Measurements from ENCODE around the gene GP5. TPM values are rescaled to one million over a fixed set of nuclear protein-coding genes. Genes with fewer than 3 reads are reported as not detected.
A peak's percentile ranks its signal among the peaks of the same experiment; 100 is the strongest.

Gene GP5
- total RNA-seq, 1 donor from 2014 or later = 0.11 TPM

- H3K27ac Mint-ChIP-seq = no peak overlapping the region
- no peak overlapping the region for H3K4me3 Mint-ChIP-seq
- H3K4me1 Mint-ChIP-seq = peaks cover 8% of the 10 kb centered on the region
- TF ChIP-seq, protein P1, sequence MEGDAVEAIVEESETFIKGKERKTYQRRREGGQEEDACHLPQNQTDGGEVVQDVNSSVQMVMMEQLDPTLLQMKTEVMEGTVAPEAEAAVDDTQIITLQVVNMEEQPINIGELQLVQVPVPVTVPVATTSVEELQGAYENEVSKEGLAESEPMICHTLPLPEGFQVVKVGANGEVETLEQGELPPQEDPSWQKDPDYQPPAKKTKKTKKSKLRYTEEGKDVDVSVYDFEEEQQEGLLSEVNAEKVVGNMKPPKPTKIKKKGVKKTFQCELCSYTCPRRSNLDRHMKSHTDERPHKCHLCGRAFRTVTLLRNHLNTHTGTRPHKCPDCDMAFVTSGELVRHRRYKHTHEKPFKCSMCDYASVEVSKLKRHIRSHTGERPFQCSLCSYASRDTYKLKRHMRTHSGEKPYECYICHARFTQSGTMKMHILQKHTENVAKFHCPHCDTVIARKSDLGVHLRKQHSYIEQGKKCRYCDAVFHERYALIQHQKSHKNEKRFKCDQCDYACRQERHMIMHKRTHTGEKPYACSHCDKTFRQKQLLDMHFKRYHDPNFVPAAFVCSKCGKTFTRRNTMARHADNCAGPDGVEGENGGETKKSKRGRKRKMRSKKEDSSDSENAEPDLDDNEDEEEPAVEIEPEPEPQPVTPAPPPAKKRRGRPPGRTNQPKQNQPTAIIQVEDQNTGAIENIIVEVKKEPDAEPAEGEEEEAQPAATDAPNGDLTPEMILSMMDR (IDR thresholded peaks at IDR 0.05; ENCODE audit: unreplicated experiment) = no peak
- H3K9me3 Mint-ChIP-seq = no peaks in the 10 kb centered on the region
- H3K27me3 Mint-ChIP-seq (ENCODE audit: low read depth) = peaks cover 21% of the 10 kb centered on the region
- H3K36me3 Mint-ChIP-seq = no peaks in the 10 kb centered on the region
- DNase-seq (ENCODE audit: low spot score in 2 of 2, unreplicated experiment in 2 of 2) = no peak
Measured at GRCh38 chr3:194377708-194378107, 21.4 kb downstream of the GP5 start.

DNA sequence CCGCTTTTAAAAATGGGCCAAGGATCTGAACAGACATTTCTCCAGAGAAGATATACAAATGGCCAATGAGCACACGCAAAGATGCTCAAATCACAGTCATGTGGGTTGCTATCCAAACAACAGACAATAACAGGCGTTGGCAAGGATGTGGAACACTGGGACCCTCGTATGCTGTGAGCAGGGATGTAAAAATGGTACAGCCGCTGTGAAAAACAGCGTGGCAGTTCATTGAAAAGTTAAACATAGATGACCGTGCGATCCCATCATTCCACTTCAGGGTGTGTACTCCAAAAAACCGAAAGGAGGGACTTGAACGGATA, 22.9 kb downstream of the GP5 start:
- H3K4me3 Mint-ChIP-seq = no peak overlapping the region
- TF ChIP-seq, protein P1 (IDR thresholded peaks at IDR 0.05; ENCODE audit: unreplicated experiment) = no peak
- no peaks in the 10 kb centered on the region for H3K9me3 Mint-ChIP-seq
- no peak overlapping the region for H3K27ac Mint-ChIP-seq
- H3K27me3 Mint-ChIP-seq (ENCODE audit: low read depth) = peaks cover 29% of the 10 kb centered on the region
- H3K4me1 Mint-ChIP-seq = peaks cover 8% of the 10 kb centered on the region
- DNase-seq (ENCODE audit: low spot score in 2 of 2, unreplicated experiment in 2 of 2) = no peak
- H3K36me3 Mint-ChIP-seq = no peaks in the 10 kb centered on the region

GRCh38 chr3:194375473-194376240, 23.4 kb downstream of the GP5 start:
- Mint-ChIP-seq H3K27ac (no peak overlapping the region), H3K9me3 (no peaks in the 10 kb centered on the region), H3K4me3 (no peak overlapping the region), H3K27me3 (ENCODE audit: low read depth) (peaks cover 34% of the 10 kb centered on the region), H3K36me3 (no peaks in the 10 kb centered on the region), H3K4me1 (peaks cover 8% of the 10 kb centered on the region)
- TF ChIP-seq, protein P1 (IDR thresholded peaks at IDR 0.05; ENCODE audit: unreplicated experiment) = no peak
- DNase-seq (ENCODE audit: low spot score in 2 of 2, unreplicated experiment in 2 of 2) = no peak

GRCh38 chr3:194374935-194375334, 24.1 kb downstream of the GP5 start:
- H3K4me3 Mint-ChIP-seq = no peak overlapping the region
- DNase-seq (ENCODE audit: low spot score in 2 of 2, unreplicated experiment in 2 of 2) = no peak
- H3K9me3 Mint-ChIP-seq = no peaks in the 10 kb centered on the region
- H3K36me3 Mint-ChIP-seq = no peaks in the 10 kb centered on the region
- H3K27me3 Mint-ChIP-seq (ENCODE audit: low read depth) = peaks cover 36% of the 10 kb centered on the region
- H3K4me1 Mint-ChIP-seq = peaks cover 8% of the 10 kb centered on the region
- TF ChIP-seq, protein P1 (IDR thresholded peaks at IDR 0.05; ENCODE audit: unreplicated experiment) = no peak
- H3K27ac Mint-ChIP-seq = peak overlapping the region; percentile 44

DNA sequence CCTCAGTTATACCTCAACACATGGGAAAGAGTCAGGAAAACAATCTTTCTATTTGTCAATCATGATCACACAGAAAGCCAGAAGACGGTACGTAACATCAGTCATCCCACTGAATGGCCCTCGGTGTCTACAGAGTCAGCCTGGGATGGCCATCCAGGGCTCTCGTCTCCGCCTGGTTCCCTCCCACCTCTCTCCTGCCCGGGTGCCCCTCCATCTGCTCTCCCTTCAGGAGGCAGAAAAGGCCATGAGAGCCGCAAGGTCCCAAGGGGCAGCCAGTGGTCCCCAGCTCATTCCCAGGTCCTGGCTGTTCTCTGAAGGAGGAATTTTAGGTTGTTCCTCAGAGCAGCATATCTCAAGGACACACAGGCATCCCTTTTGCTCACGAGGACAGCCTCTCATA, 25.2 kb downstream of the GP5 start:
- no peaks in the 10 kb centered on the region for H3K9me3 Mint-ChIP-seq
- DNase-seq (ENCODE audit: low spot score in 2 of 2, unreplicated experiment in 2 of 2) = no peak
- H3K27me3 Mint-ChIP-seq (ENCODE audit: low read depth) = peaks cover 45% of the 10 kb centered on the region
- H3K4me3 Mint-ChIP-seq = no peak overlapping the region
- H3K27ac Mint-ChIP-seq = no peak overlapping the region
- H3K4me1 Mint-ChIP-seq = peaks cover 8% of the 10 kb centered on the region
- no peaks in the 10 kb centered on the region for H3K36me3 Mint-ChIP-seq
- TF ChIP-seq, protein P1 (IDR thresholded peaks at IDR 0.05; ENCODE audit: unreplicated experiment) = no peak

Measured in mesothelial cell of epicardium (in vitro differentiated cells).